ENCODE results near the gene ANO10.

Gene ANO10

DNA sequence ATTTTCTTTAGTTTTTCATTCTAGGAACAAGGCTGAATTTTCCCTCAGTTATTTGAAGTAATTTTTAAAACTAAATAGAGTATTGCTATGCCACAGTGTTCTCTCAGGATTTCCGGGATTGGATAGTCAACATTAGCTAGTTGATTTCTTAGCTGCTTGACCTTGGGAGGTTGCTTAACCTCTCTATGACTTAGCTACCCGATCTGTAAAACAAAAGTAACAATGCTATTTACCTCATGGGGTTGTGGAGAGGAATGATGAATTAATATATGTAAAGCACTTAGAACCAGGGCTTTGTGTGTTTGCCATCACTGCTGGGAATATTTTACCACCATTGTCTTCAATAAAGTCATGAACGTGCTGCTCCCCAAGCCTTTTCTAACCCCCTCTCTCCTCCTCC is 278.0 kb downstream of the ANO10 start:
- Histone ChIP-seq H4K20me1 (ENCODE audit: insufficient read depth, low read length) (no peaks in the 10 kb centered on the region), H2AFZ (ENCODE audit: low read length) (no peak overlapping the region), H3K9ac (ENCODE audit: low read length) (no peak overlapping the region), H3K79me2 (ENCODE audit: insufficient read depth, low read length) (no peaks in the 10 kb centered on the region), H3K27me3 (ENCODE audit: insufficient read depth, low read length) (no peaks in the 10 kb centered on the region), H3K4me1 (ENCODE audit: insufficient read depth, low read length, severe bottlenecking) (no peaks in the 10 kb centered on the region), H3K36me3 (ENCODE audit: insufficient read depth, low read length) (peaks cover 85% of the 10 kb centered on the region), H3F3A (ENCODE audit: insufficient read depth, low read length) (no peaks in the 10 kb centered on the region), H3K27ac (ENCODE audit: low read depth, low read length, poor library complexity, severe bottlenecking) (no peak overlapping the region), H3K4me2 (ENCODE audit: low read length) (no peak overlapping the region), H3K9me3 (ENCODE audit: low read length) (peaks cover 4% of the 10 kb centered on the region), H3K9me2 (ENCODE audit: low read depth, low read length) (no peaks in the 10 kb centered on the region), H3K4me3 (ENCODE audit: low read depth, low read length, poor library complexity, severe bottlenecking) (no peak overlapping the region)
- TF ChIP-seq, protein P1, sequence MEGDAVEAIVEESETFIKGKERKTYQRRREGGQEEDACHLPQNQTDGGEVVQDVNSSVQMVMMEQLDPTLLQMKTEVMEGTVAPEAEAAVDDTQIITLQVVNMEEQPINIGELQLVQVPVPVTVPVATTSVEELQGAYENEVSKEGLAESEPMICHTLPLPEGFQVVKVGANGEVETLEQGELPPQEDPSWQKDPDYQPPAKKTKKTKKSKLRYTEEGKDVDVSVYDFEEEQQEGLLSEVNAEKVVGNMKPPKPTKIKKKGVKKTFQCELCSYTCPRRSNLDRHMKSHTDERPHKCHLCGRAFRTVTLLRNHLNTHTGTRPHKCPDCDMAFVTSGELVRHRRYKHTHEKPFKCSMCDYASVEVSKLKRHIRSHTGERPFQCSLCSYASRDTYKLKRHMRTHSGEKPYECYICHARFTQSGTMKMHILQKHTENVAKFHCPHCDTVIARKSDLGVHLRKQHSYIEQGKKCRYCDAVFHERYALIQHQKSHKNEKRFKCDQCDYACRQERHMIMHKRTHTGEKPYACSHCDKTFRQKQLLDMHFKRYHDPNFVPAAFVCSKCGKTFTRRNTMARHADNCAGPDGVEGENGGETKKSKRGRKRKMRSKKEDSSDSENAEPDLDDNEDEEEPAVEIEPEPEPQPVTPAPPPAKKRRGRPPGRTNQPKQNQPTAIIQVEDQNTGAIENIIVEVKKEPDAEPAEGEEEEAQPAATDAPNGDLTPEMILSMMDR (IDR thresholded peaks at IDR 0.05; ENCODE audit: low read length) = no peak
- TF ChIP-seq EZH2 (IDR thresholded peaks at IDR 0.05; ENCODE audit: borderline replicate concordance, low read length) = no peak

- no peaks in the 10 kb centered on the region for H3K79me2 ChIP-seq (ENCODE audit: insufficient read depth, low read length)
- no peaks in the 10 kb centered on the region for H3K27me3 ChIP-seq (ENCODE audit: insufficient read depth, low read length)
- peaks cover 9% of the 10 kb centered on the region for H3K9me3 ChIP-seq (ENCODE audit: low read length)
- no peak overlapping the region for H3K4me3 ChIP-seq (ENCODE audit: low read depth, low read length, poor library complexity, severe bottlenecking)
- no peaks in the 10 kb centered on the region for H4K20me1 ChIP-seq (ENCODE audit: insufficient read depth, low read length)
- H3F3A ChIP-seq (ENCODE audit: insufficient read depth, low read length) = no peaks in the 10 kb centered on the region
- no peaks in the 10 kb centered on the region for H3K4me1 ChIP-seq (ENCODE audit: insufficient read depth, low read length, severe bottlenecking)
- no peak overlapping the region for H2AFZ ChIP-seq (ENCODE audit: low read length)
- TF ChIP-seq EZH2 (IDR thresholded peaks at IDR 0.05; ENCODE audit: borderline replicate concordance, low read length) = no peak
- TF ChIP-seq, protein P1 (IDR thresholded peaks at IDR 0.05; ENCODE audit: low read length) = no peak
- no peaks in the 10 kb centered on the region for H3K9me2 ChIP-seq (ENCODE audit: low read depth, low read length)
- H3K9ac ChIP-seq (ENCODE audit: low read length) = no peak overlapping the region
- H3K36me3 ChIP-seq (ENCODE audit: insufficient read depth, low read length) = peaks cover 85% of the 10 kb centered on the region
- no peak overlapping the region for H3K27ac ChIP-seq (ENCODE audit: low read depth, low read length, poor library complexity, severe bottlenecking)
- H3K4me2 ChIP-seq (ENCODE audit: low read length) = no peak overlapping the region
These were observed 278.6 kb downstream of the ANO10 start for GRCh38 chr3:43343185-43343584.

DNA sequence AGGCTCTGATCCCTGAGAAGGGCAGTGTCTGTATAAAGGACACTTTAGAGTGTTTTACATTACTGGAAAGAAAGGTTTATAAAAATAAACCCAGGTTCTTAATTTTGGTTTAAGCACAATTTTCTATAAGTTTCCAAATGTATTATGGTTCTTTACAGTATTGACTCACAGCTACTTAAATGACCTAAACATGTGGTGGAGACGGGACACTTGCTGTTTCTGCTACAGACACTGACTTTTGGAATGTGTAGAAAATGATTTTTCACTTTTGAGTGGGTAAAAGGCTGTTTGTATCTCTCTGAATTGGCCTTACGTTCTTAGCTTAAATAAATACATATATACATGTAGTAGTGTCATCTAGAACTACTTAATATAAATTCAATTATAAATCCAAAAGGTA is 280.0 kb downstream of the ANO10 start:
- H3K36me3 ChIP-seq (ENCODE audit: insufficient read depth, low read length) = peaks cover 84% of the 10 kb centered on the region

More for the DNA sequence above, 280.0 kb downstream of the ANO10 start:
- Histone ChIP-seq H3K27me3 (ENCODE audit: insufficient read depth, low read length) (no peaks in the 10 kb centered on the region), H3K4me1 (ENCODE audit: insufficient read depth, low read length, severe bottlenecking) (no peaks in the 10 kb centered on the region), H3K9me3 (ENCODE audit: low read length) (peaks cover 9% of the 10 kb centered on the region), H2AFZ (ENCODE audit: low read length) (no peak overlapping the region), H3K9ac (ENCODE audit: low read length) (no peak overlapping the region), H3K27ac (ENCODE audit: low read depth, low read length, poor library complexity, severe bottlenecking) (no peak overlapping the region), H3K4me3 (ENCODE audit: low read depth, low read length, poor library complexity, severe bottlenecking) (no peak overlapping the region), H3K9me2 (ENCODE audit: low read depth, low read length) (no peaks in the 10 kb centered on the region), H3F3A (ENCODE audit: insufficient read depth, low read length) (no peaks in the 10 kb centered on the region), H4K20me1 (ENCODE audit: insufficient read depth, low read length) (no peaks in the 10 kb centered on the region), H3K79me2 (ENCODE audit: insufficient read depth, low read length) (no peaks in the 10 kb centered on the region), H3K4me2 (ENCODE audit: low read length) (no peak overlapping the region)
- no peak for TF ChIP-seq EZH2 (IDR thresholded peaks at IDR 0.05; ENCODE audit: borderline replicate concordance, low read length)
- TF ChIP-seq, protein P1 (IDR thresholded peaks at IDR 0.05; ENCODE audit: low read length) = no peak

Data from OCI-LY1 (cell line).